ENCODE measurements around the gene CNNM2.
A peak's percentile ranks its signal among the peaks of the same experiment; 100 is the strongest.

CNNM2 gene

GRCh38 chr10:103047381-103047780, 129.3 kb downstream of the CNNM2 start:
- no peaks in the 10 kb centered on the region for H3K27me3 ChIP-seq (ENCODE audit: control insufficient read depth, insufficient read depth, low read length)
- H3K4me3 ChIP-seq (ENCODE audit: low read length), result no peak overlapping the region
- no CpG with 5 or more reads among the region's 3 CpGs for WGBS (ENCODE audit: insufficient coverage, insufficient read length)
- no peak for DNase-seq (ENCODE audit: low read depth, low spot score)
- H3K9me3 ChIP-seq (ENCODE audit: control insufficient read depth, insufficient read depth, low read length), result no peaks in the 10 kb centered on the region
- H3K4me1 ChIP-seq (ENCODE audit: control insufficient read depth, insufficient read depth, low read length), result peaks cover 6% of the 10 kb centered on the region; the same call in 1 of the 2 replicates
- no peaks in the 10 kb centered on the region for H3K36me3 ChIP-seq (ENCODE audit: control insufficient read depth, insufficient read depth, low read length)
- H3K27ac ChIP-seq (ENCODE audit: low read length), result no peak overlapping the region

- Histone ChIP-seq H3K4me1 (ENCODE audit: control insufficient read depth, insufficient read depth, low read length) (peaks cover 1% of the 10 kb centered on the region; the same call in 1 of the 2 replicates), H3K27me3 (ENCODE audit: control insufficient read depth, insufficient read depth, low read length) (no peaks in the 10 kb centered on the region), H3K27ac (ENCODE audit: low read length) (no peak overlapping the region), H3K4me3 (ENCODE audit: low read length) (no peak overlapping the region), H3K36me3 (ENCODE audit: control insufficient read depth, insufficient read depth, low read length) (no peaks in the 10 kb centered on the region), H3K9me3 (ENCODE audit: control insufficient read depth, insufficient read depth, low read length) (no peaks in the 10 kb centered on the region)
- WGBS (ENCODE audit: insufficient coverage, insufficient read length), result no CpG with 5 or more reads among the region's 6 CpGs
- DNase-seq (ENCODE audit: low read depth, low spot score), result no peak
These were observed 131.1 kb downstream of the CNNM2 start for GRCh38 chr10:103049237-103049636.

- no CpG with 5 or more reads among the region's 20 CpGs for WGBS (ENCODE audit: insufficient coverage, insufficient read length)
- Histone ChIP-seq H3K4me1 (ENCODE audit: control insufficient read depth, insufficient read depth, low read length) (no peaks in the 10 kb centered on the region), H3K27ac (ENCODE audit: low read length) (no peak overlapping the region), H3K36me3 (ENCODE audit: control insufficient read depth, insufficient read depth, low read length) (no peaks in the 10 kb centered on the region), H3K9me3 (ENCODE audit: control insufficient read depth, insufficient read depth, low read length) (no peaks in the 10 kb centered on the region), H3K27me3 (ENCODE audit: control insufficient read depth, insufficient read depth, low read length) (no peaks in the 10 kb centered on the region), H3K4me3 (ENCODE audit: low read length) (no peak overlapping the region)
- peak; percentile 45 for DNase-seq (ENCODE audit: low read depth, low spot score)
These were observed 135.8 kb downstream of the CNNM2 start for GRCh38 chr10:103053659-103054581.

- no CpG with 5 or more reads among the region's 3 CpGs for WGBS (ENCODE audit: insufficient coverage, insufficient read length)
- Histone ChIP-seq H3K27ac (ENCODE audit: low read length) (no peak overlapping the region), H3K4me3 (ENCODE audit: low read length) (no peak overlapping the region)
These were observed 136.5 kb downstream of the CNNM2 start for GRCh38 chr10:103054621-103055020.

GRCh38 chr10:103055105-103055504, 137.0 kb downstream of the CNNM2 start:
- no CpG with 5 or more reads among the region's 4 CpGs for WGBS (ENCODE audit: insufficient coverage, insufficient read length)
- H3K9me3 ChIP-seq (ENCODE audit: control insufficient read depth, insufficient read depth, low read length), result no peaks in the 10 kb centered on the region
- H3K4me1 ChIP-seq (ENCODE audit: control insufficient read depth, insufficient read depth, low read length), result no peaks in the 10 kb centered on the region
- no peak overlapping the region for H3K27ac ChIP-seq (ENCODE audit: low read length)
- no peaks in the 10 kb centered on the region for H3K27me3 ChIP-seq (ENCODE audit: control insufficient read depth, insufficient read depth, low read length)
- no peak overlapping the region for H3K4me3 ChIP-seq (ENCODE audit: low read length)
- H3K36me3 ChIP-seq (ENCODE audit: control insufficient read depth, insufficient read depth, low read length), result no peaks in the 10 kb centered on the region
- no peak for DNase-seq (ENCODE audit: low read depth, low spot score)

More at GRCh38 chr10:103054621-103055020, 136.5 kb downstream of the CNNM2 start:
- Histone ChIP-seq H3K27me3 (ENCODE audit: control insufficient read depth, insufficient read depth, low read length) (no peaks in the 10 kb centered on the region), H3K4me1 (ENCODE audit: control insufficient read depth, insufficient read depth, low read length) (no peaks in the 10 kb centered on the region), H3K9me3 (ENCODE audit: control insufficient read depth, insufficient read depth, low read length) (no peaks in the 10 kb centered on the region), H3K36me3 (ENCODE audit: control insufficient read depth, insufficient read depth, low read length) (no peaks in the 10 kb centered on the region)
- no peak for DNase-seq (ENCODE audit: low read depth, low spot score)

- no peak overlapping the region for H3K27ac ChIP-seq (ENCODE audit: low read length)
- no peak overlapping the region for H3K4me3 ChIP-seq (ENCODE audit: low read length)
- no peaks in the 10 kb centered on the region for H3K4me1 ChIP-seq (ENCODE audit: control insufficient read depth, insufficient read depth, low read length)
- no peak for DNase-seq (ENCODE audit: low read depth, low spot score)
- no CpG with 5 or more reads among the region's 3 CpGs for WGBS (ENCODE audit: insufficient coverage, insufficient read length)
- H3K36me3 ChIP-seq (ENCODE audit: control insufficient read depth, insufficient read depth, low read length), result no peaks in the 10 kb centered on the region
- no peaks in the 10 kb centered on the region for H3K9me3 ChIP-seq (ENCODE audit: control insufficient read depth, insufficient read depth, low read length)
- H3K27me3 ChIP-seq (ENCODE audit: control insufficient read depth, insufficient read depth, low read length), result no peaks in the 10 kb centered on the region
These were observed 139.9 kb downstream of the CNNM2 start for GRCh38 chr10:103058034-103058433.

- Histone ChIP-seq H3K36me3 (ENCODE audit: control insufficient read depth, insufficient read depth, low read length) (no peaks in the 10 kb centered on the region), H3K27ac (ENCODE audit: low read length) (no peak overlapping the region)
These were observed 142.5 kb downstream of the CNNM2 start for GRCh38 chr10:103060575-103060974.

GRCh38 chr10:103062854-103063590, 144.9 kb downstream of the CNNM2 start:
- H3K9me3 ChIP-seq (ENCODE audit: control insufficient read depth, insufficient read depth, low read length), result no peaks in the 10 kb centered on the region
- DNase-seq (ENCODE audit: low read depth, low spot score), result no peak

More at GRCh38 chr10:103060575-103060974, 142.5 kb downstream of the CNNM2 start:
- DNase-seq (ENCODE audit: low read depth, low spot score), result no peak
- Histone ChIP-seq H3K9me3 (ENCODE audit: control insufficient read depth, insufficient read depth, low read length) (no peaks in the 10 kb centered on the region), H3K4me1 (ENCODE audit: control insufficient read depth, insufficient read depth, low read length) (peaks cover 2% of the 10 kb centered on the region; the same call in 1 of the 2 replicates), H3K27me3 (ENCODE audit: control insufficient read depth, insufficient read depth, low read length) (no peaks in the 10 kb centered on the region), H3K4me3 (ENCODE audit: low read length) (no peak overlapping the region)
- WGBS (ENCODE audit: insufficient coverage, insufficient read length), result no CpG with 5 or more reads among the region's 2 CpGs

GRCh38 chr10:103064956-103065355, 146.9 kb downstream of the CNNM2 start:
- H3K27ac ChIP-seq (ENCODE audit: low read length), result no peak overlapping the region
- peaks cover 2% of the 10 kb centered on the region; the same call in 1 of the 2 replicates for H3K4me1 ChIP-seq (ENCODE audit: control insufficient read depth, insufficient read depth, low read length)
- H3K27me3 ChIP-seq (ENCODE audit: control insufficient read depth, insufficient read depth, low read length), result no peaks in the 10 kb centered on the region
- no peaks in the 10 kb centered on the region for H3K9me3 ChIP-seq (ENCODE audit: control insufficient read depth, insufficient read depth, low read length)
- no peak for DNase-seq (ENCODE audit: low read depth, low spot score)
- no CpG with 5 or more reads among the region's 4 CpGs for WGBS (ENCODE audit: insufficient coverage, insufficient read length)
- no peaks in the 10 kb centered on the region for H3K36me3 ChIP-seq (ENCODE audit: control insufficient read depth, insufficient read depth, low read length)
- H3K4me3 ChIP-seq (ENCODE audit: low read length), result no peak overlapping the region

More at GRCh38 chr10:103062854-103063590, 144.9 kb downstream of the CNNM2 start:
- Histone ChIP-seq H3K27me3 (ENCODE audit: control insufficient read depth, insufficient read depth, low read length) (no peaks in the 10 kb centered on the region), H3K4me3 (ENCODE audit: low read length) (no peak overlapping the region), H3K27ac (ENCODE audit: low read length) (no peak overlapping the region), H3K36me3 (ENCODE audit: control insufficient read depth, insufficient read depth, low read length) (no peaks in the 10 kb centered on the region), H3K4me1 (ENCODE audit: control insufficient read depth, insufficient read depth, low read length) (peaks cover 2% of the 10 kb centered on the region; the same call in 1 of the 2 replicates)
- no CpG with 5 or more reads among the region's 15 CpGs for WGBS (ENCODE audit: insufficient coverage, insufficient read length)

All from iPS DF 6.9 (cell line).